Skeletal muscle tissue (tissue), 4 donors: Measurements from ENCODE around the gene GARNL3. TPM values are rescaled to one million over a fixed set of nuclear protein-coding genes. Genes with fewer than 3 reads are reported as not detected.

ENCODE experiments used
- H3K27ac ChIP-seq: one replicate; pipeline ENCODE4 v1.7.0; 2013; ENCODE audit warnings: mild to moderate bottlenecking, low read depth, low read length, inconsistent platforms
- H3K27me3 ChIP-seq, 3 donors: one replicate each; pipeline ENCODE4 v1.7.0; 2013; ENCODE audit warnings: low read length in 3 of 3; ENCODE audit not compliant: control insufficient read depth in 3 of 3, insufficient read depth in 3 of 3
- H3K36me3 ChIP-seq, 3 donors: one replicate each; pipeline ENCODE4 v1.7.0; 2013; ENCODE audit warnings: low read length in 3 of 3; ENCODE audit not compliant: control insufficient read depth in 3 of 3, insufficient read depth in 3 of 3
- H3K4me1 ChIP-seq, 3 donors: one replicate each; pipeline ENCODE4 v1.7.0; 2013; ENCODE audit warnings: low read length in 3 of 3, mild to moderate bottlenecking in 3 of 3; ENCODE audit not compliant: control insufficient read depth in 3 of 3, insufficient read depth in 3 of 3
- H3K4me3 ChIP-seq, 3 donors: one replicate each; pipeline ENCODE4 v1.7.0; 2013; ENCODE audit warnings: low read length in 3 of 3
- H3K9ac ChIP-seq, 3 donors: one replicate each; pipeline ENCODE4 v1.7.0; 2013; ENCODE audit warnings: low read length in 3 of 3, mild to moderate bottlenecking in 3 of 3, moderate library complexity in 2 of 3, low read depth in 1 of 3
- H3K9me3 ChIP-seq, 3 donors: one replicate each; pipeline ENCODE4 v1.7.0; 2013; ENCODE audit warnings: low read length in 3 of 3; ENCODE audit not compliant: control insufficient read depth in 3 of 3
- total RNA-seq: library from RNA; depleted of rRNA; stranded (reverse); fragments of >200 nt; gene quantifications from one replicate; pipeline ENCODE4 v1.2.3, GENCODE V29; 2014
- donor health status: Osteomylitis.

The GARNL3 gene
- total RNA-seq, 1 donor from 2014 or later = 21.9 TPM

DNA sequence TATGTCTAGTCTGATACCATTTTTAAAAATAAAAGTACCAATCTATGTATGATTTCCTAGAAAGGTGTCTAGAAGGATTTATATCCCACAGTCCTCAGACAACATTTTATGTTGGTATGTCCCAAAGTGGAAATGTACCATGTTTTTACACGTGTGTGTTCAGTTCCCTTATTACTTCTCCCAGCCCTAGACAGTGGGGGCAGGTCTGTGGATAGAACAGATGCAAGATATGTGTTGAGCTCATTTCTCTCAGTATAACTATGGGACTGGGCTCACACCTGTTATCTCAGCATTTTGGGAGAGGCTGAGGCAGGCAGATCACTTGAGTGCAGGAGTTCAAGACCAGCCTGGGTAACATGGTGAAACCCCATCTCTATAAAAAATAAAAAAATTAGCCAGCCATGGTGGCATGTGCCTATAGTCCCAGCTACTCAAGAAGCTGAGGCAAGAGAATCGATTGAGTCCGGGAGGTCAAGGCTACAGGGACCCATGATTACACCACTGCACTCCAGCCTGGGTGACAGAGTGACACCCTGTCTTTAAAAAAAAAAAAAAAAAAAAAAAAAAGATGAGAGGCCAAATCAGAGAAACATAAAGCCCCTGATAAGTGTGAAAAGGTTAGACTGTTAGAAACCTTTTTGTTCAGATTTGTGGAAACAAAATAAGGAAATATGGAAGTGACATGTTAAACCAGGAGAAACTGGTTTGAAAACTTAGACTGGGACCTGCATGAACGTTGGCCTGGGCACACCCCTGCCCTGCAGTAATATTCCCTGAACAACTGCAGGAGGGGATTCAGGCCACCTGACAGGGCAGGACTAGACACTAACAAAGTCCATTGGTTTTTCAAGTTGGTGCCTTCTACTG, 125.0 kb downstream of the GARNL3 start:
- H3K9ac ChIP-seq = no peak overlapping the region
- H3K36me3 ChIP-seq = peaks cover 0 to 2% (median 0%) of the 10 kb centered on the region in 3 donors
- no peaks in the 10 kb centered on the region for H3K4me1 ChIP-seq

DNA sequence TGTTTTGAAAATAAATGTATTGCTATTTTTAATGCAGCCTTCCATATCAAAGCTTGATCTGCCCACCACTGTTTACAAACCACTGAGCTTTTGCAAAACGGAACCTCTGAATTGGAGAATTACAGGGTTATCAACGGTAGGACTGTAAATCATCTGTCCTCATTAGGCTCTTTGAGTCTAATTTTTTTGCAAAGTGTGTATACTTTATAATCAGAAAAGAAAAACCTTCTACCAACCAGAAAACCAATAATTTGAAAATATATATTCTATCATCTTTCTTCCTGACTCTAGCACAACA, 125.6 kb downstream of the GARNL3 start:
- H3K27me3 ChIP-seq = no peaks in the 10 kb centered on the region
- no peaks in the 10 kb centered on the region for H3K4me1 ChIP-seq
- H3K9me3 ChIP-seq = no peaks in the 10 kb centered on the region
- H3K9ac ChIP-seq = no peak overlapping the region
- H3K4me3 ChIP-seq = no peak overlapping the region
- H3K27ac ChIP-seq = no peak overlapping the region
- peaks cover 0 to 2% (median 0%) of the 10 kb centered on the region in 3 donors for H3K36me3 ChIP-seq

More for the DNA sequence above, 125.0 kb downstream of the GARNL3 start:
- Histone ChIP-seq H3K4me3 (no peak overlapping the region), H3K9me3 (no peaks in the 10 kb centered on the region), H3K27ac (no peak overlapping the region), H3K27me3 (no peaks in the 10 kb centered on the region)

DNA sequence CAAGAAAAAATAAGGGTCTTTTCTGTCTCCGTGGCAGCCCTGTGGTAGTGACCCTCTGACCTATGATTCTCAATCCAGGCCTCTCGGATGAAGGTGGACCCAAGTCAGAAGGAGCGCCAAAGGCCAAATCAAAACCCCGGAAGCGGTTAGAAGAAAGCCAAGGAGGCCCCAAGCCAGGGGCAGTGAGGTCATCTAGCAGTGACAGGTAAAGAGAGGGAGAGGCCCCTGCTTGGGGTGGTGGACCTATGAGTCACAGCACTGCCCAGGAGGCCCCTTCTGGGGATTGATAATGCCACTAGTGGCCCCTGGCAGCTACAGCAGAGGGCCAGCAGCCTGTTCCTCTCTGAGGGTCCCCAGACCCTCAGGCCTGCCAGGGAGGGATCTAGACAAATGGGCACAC, 126.0 kb downstream of the GARNL3 start:
- Histone ChIP-seq H3K27ac (no peak overlapping the region), H3K36me3 (peaks cover 0 to 2% (median 0%) of the 10 kb centered on the region in 3 donors), H3K4me1 (peaks cover 0 to 2% (median 1%) of the 10 kb centered on the region in 3 donors), H3K9ac (no peak overlapping the region), H3K9me3 (no peaks in the 10 kb centered on the region), H3K4me3 (no peak overlapping the region), H3K27me3 (no peaks in the 10 kb centered on the region)

DNA sequence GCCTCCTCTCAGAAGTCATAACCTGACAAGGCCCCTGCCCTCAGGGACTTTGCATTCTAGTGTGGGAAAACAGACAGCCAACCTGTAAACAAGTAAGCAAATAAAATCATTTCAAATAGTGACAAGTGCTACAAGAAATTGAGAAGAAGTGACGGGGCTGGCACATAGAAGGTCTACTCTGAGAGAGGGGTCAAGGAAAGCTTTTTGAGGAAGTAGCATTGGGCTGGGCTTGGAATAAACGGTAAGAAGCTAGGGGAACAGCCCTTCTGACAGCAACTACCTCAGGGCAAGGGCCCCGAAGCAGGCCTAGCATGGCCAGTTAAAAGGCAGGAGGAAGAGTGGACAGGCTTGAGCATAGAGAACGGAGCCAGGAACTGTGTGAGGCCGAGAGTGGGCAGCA, 127.6 kb downstream of the GARNL3 start:
- no peak overlapping the region for H3K27ac ChIP-seq
- H3K9me3 ChIP-seq = no peaks in the 10 kb centered on the region
- no peak overlapping the region for H3K4me3 ChIP-seq
- no peaks in the 10 kb centered on the region for H3K27me3 ChIP-seq
- peaks cover 6 to 12% (median 10%) of the 10 kb centered on the region in 3 donors for H3K4me1 ChIP-seq
- H3K9ac ChIP-seq = no peak overlapping the region
- peaks cover 0 to 2% (median 0%) of the 10 kb centered on the region in 3 donors for H3K36me3 ChIP-seq

DNA sequence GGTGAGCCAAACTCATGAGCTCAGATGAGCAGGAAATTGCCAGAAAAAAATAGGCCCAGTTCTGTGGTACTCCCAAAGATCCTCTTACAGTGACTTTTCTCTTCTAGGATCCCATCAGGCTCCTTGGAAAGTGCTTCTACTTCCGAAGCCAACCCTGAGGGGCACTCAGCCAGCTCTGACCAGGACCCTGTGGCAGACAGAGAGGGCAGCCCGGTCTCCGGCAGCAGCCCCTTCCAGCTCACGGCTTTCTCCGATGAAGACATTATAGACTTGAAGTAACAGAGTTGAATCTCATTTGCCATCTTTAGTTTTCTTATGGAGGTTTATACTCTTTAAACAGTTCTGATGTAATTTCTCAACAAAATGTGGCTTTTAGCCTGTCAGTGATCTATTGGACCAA, 128.4 kb downstream of the GARNL3 start:
- no peaks in the 10 kb centered on the region for H3K27me3 ChIP-seq
- peaks cover 0 to 2% (median 0%) of the 10 kb centered on the region in 3 donors for H3K36me3 ChIP-seq
- H3K4me3 ChIP-seq = no peak overlapping the region
- H3K9ac ChIP-seq = no peak overlapping the region
- H3K9me3 ChIP-seq = no peaks in the 10 kb centered on the region
- H3K27ac ChIP-seq = no peak overlapping the region
- peaks cover 7 to 15% (median 10%) of the 10 kb centered on the region in 3 donors for H3K4me1 ChIP-seq

DNA sequence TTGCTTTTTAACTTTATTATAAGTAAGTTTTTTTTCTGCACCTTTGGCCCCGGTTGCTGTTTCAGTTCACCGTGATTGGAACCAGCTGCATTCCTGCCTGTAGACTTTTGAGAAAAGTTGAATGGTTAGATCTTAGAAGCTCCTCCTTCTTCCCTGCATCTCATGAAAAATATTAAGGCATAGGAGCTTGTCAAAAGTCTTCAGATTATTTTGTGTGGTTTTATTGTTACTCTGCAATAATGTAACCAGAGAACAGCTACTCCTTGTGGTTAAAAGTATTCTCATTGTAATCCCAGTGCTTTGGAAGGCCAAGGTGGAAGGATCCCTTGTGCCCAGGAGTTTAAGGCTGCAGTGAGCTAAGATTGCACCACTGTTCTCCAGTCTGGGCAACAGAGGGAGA, 129.1 kb downstream of the GARNL3 start:
- peaks cover 0 to 2% (median 0%) of the 10 kb centered on the region in 3 donors for H3K36me3 ChIP-seq
- no peaks in the 10 kb centered on the region for H3K27me3 ChIP-seq
- no peak overlapping the region for H3K27ac ChIP-seq
- no peak overlapping the region for H3K4me3 ChIP-seq
- H3K9me3 ChIP-seq = no peaks in the 10 kb centered on the region
- peaks cover 14 to 22% (median 17%) of the 10 kb centered on the region in 3 donors for H3K4me1 ChIP-seq
- no peak overlapping the region for H3K9ac ChIP-seq

DNA sequence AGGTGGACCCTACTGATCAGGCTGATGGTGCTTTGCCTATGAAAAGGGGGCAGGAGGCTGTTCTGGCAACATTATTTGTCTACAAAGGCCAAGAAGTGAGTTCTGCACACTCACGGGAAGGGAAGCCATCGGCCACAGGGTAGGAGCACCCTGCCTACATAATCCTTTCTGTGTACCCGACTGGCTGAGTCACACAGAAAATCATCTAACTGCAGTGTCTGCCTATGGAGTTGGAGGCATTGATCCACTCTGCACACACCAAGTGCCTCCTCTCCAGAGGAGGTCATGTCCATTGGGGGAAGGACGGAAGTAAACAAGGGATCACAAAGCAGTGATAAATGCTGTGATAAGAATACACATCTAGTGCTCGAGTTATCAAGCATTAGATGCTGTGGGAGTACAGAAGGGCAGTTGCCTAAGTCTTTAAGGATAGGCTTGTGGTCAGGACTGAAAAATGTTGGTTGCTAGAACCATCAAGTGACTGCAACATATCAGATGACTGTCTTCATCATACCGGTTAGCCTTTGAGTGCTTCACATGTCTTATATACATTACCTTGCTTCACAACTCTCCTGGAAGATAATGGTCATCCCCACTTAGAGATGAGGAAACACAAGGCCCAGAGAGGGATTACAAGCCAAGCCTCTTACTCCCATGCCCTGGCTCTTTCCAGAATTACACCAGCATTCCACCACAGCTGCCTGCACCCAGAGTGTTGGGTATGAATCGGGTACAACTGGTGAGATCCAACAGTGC, 131.1 kb downstream of the GARNL3 start:
- H3K27ac ChIP-seq = peak overlapping the region; percentile 58
- H3K4me1 ChIP-seq = peaks cover 18 to 28% (median 20%) of the 10 kb centered on the region in 3 donors
- H3K4me3 ChIP-seq = peak overlapping the region; percentile 85 to 86 (median 85)
- H3K9me3 ChIP-seq = no peaks in the 10 kb centered on the region
- peaks cover 0 to 8% (median 4%) of the 10 kb centered on the region in 3 donors for H3K36me3 ChIP-seq
- peak overlapping the region in 2 of 3 donors; percentile 78 to 91 for H3K9ac ChIP-seq
- no peaks in the 10 kb centered on the region for H3K27me3 ChIP-seq

DNA sequence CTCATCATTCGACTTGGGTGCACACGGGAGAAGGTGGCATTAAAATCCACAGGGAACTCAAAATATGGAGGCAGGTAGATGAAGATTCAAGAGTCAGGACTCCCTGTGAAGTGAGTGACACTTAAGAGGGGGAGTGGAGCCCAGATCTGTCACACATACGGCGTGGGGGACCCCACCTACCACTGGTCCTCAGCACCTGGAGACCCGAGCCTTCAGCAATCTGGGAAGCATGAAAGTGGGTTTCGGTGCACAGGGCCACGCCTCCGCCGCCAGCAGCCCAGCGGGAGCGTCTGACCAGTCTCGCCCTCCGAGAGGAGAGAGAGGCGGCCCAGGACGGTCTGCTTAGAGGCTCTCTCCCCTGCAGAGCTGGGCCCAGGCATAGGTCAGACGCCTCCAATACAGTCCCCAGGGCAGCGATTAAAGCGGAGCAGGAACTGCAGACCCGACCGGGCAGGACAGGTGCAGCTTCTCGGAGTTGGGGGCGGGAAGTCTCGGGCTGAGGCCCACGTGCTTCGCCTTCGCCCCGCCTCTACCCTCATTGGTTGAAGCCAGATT, 131.8 kb downstream of the GARNL3 start:
- Histone ChIP-seq H3K27me3 (no peaks in the 10 kb centered on the region), H3K9ac (peak overlapping the region; percentile 78 to 91 (median 86)), H3K9me3 (no peaks in the 10 kb centered on the region), H3K27ac (peak overlapping the region; percentile 58), H3K4me1 (peaks cover 18 to 28% (median 20%) of the 10 kb centered on the region in 3 donors), H3K36me3 (peaks cover 4 to 11% (median 6%) of the 10 kb centered on the region in 3 donors), H3K4me3 (peak overlapping the region; percentile 85 to 86 (median 85))

DNA sequence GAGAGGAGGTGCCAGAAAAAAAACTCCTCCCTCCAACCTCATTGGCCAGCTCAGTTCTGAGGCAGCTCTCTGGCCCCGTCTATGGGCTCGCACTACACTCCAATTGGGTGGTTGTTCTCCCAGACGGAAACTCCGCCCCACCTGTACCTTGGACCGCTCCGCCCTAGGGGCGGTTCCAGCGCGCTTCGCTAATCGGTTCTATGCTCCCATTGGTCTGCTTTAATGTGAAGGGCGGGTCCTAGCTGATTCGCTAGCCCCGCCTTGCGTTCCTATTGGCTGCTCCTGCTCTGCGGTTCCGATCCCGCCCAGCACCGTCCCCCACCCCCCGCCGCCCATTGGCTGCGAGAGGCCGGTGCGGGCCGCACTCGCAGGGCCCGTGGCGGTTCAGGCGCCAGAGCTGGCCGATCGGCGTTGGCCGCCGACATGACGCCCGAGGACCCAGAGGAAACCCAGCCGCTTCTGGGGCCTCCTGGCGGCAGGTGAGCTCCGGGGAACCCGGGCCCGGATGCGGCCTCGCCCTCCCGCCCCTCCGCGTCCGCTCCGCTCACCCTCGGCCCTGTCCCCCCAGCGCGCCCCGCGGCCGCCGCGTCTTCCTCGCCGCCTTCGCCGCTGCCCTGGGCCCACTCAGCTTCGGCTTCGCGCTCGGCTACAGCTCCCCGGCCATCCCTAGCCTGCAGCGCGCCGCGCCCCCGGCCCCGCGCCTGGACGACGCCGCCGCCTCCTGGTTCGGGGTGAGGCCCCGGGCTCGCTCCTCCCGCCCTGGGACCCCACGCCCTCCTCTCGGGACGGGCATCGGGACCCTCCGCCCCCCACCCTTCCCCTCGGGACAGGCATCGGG, 132.5 kb downstream of the GARNL3 start, which contains the start of gene SLC2A8:
SLC2A8 (plus strand) TSS at position 362 of the 838 bp plus-strand sequence; CDS start at position 424, 62 bp downstream.
- no peaks in the 10 kb centered on the region for H3K27me3 ChIP-seq
- peaks cover 18 to 28% (median 20%) of the 10 kb centered on the region in 3 donors for H3K4me1 ChIP-seq
- peak within 1 kb of the TSS; percentile 87 for H3K27ac ChIP-seq
- H3K9me3 ChIP-seq = no peaks in the 10 kb centered on the region
- peak within 1 kb of the TSS; percentile 85 to 86 (median 85) for H3K4me3 ChIP-seq
- peak within 1 kb of the TSS; percentile 82 to 91 (median 86) for H3K9ac ChIP-seq
- peaks cover 7 to 11% (median 10%) of the 10 kb centered on the region in 3 donors for H3K36me3 ChIP-seq
